ENCODE results near the gene PARVA.

The PARVA gene

GRCh38 chr11:12377824-12378593 is 638 bp downstream of the PARVA start:
- no peak for DNase-seq

GRCh38 chr11:12380565-12381325 is 3.4 kb downstream of the PARVA start:
- no peak for DNase-seq

GRCh38 chr11:12381875-12382274 is 4.5 kb downstream of the PARVA start:
- DNase-seq: no peak

- no peak for DNase-seq
Observed at GRCh38 chr11:12382451-12382850, 5.1 kb downstream of the PARVA start.

- DNase-seq: no peak
Observed at GRCh38 chr11:12386309-12386708, 8.9 kb downstream of the PARVA start.

- no peak for DNase-seq
Observed at GRCh38 chr11:12386745-12387144, 9.4 kb downstream of the PARVA start.

GRCh38 chr11:12388173-12388572 is 10.8 kb downstream of the PARVA start:
- DNase-seq: no peak

GRCh38 chr11:12388939-12389670 is 11.7 kb downstream of the PARVA start:
- DNase-seq: no peak

- no peak for DNase-seq
Observed at GRCh38 chr11:12389676-12390657, 12.6 kb downstream of the PARVA start.

- no peak for DNase-seq
Observed at GRCh38 chr11:12390687-12391110, 13.3 kb downstream of the PARVA start.

- DNase-seq: no peak
Observed at GRCh38 chr11:12392672-12393071, 15.3 kb downstream of the PARVA start.

- no peak for DNase-seq
Observed at GRCh38 chr11:12393691-12394090, 16.3 kb downstream of the PARVA start.

- no peak for DNase-seq
Observed at GRCh38 chr11:12394601-12395000, 17.2 kb downstream of the PARVA start.

GRCh38 chr11:12395333-12395732 is 18.0 kb downstream of the PARVA start:
- no peak for DNase-seq

GRCh38 chr11:12397931-12398334 is 20.6 kb downstream of the PARVA start:
- DNase-seq: no peak

- no peak for DNase-seq
Observed at GRCh38 chr11:12399355-12399754, 22.0 kb downstream of the PARVA start.

GRCh38 chr11:12402025-12402424 is 24.7 kb downstream of the PARVA start:
- no peak for DNase-seq

- DNase-seq: no peak
Observed at GRCh38 chr11:12402691-12403120, 25.3 kb downstream of the PARVA start.

GRCh38 chr11:12403122-12403996 is 26.0 kb downstream of the PARVA start:
- no peak for DNase-seq

GRCh38 chr11:12403997-12404350 is 26.6 kb downstream of the PARVA start:
- no peak for DNase-seq

GRCh38 chr11:12404436-12404835 is 27.1 kb downstream of the PARVA start:
- DNase-seq: no peak

Measured in activated CD8-positive, alpha-beta memory T cell treated with anti-CD3 and anti-CD28 coated beads, Interleukin-2, amount 50 U/mL, for 4 hours (primary cell).